H1 (cell line): ENCODE measurements around the gene TCF7L2. TPM values are rescaled to one million over a fixed set of nuclear protein-coding genes. Genes with fewer than 3 reads are reported as not detected.

Experiments used
- CHD2 ChIP-seq: IDR thresholded peaks from 2 replicates; pipeline ENCODE4 v1.6.1; 2012; ENCODE audit warnings: low read length, improper control_type of control experiment
- CHD7 ChIP-seq: fragments of 300-600 bp; sonication (generic); IDR thresholded peaks from 2 replicates; pipeline ENCODE4 v1.7.1; 2012; ENCODE audit warnings: low read length, moderate library complexity, mild to moderate bottlenecking, inconsistent platforms; ENCODE audit not compliant: insufficient replicate concordance
- KDM1A ChIP-seq: fragments of 200-600, 300-600 bp; sonication (generic); IDR thresholded peaks from 2 replicates; pipeline ENCODE4 v1.7.1; 2016; ENCODE audit warnings: mild to moderate bottlenecking, low read length, borderline replicate concordance
- RFX5 ChIP-seq: IDR thresholded peaks from 2 replicates; pipeline ENCODE4 v1.6.1; 2011; ENCODE audit warnings: low read depth, low read length, improper control_type of control experiment, borderline replicate concordance
- polyA plus RNA-seq, 7 experiments: library from polyadenylated mRNA; depleted of rRNA in 3 of 7; stranded (reverse) in 5 of 7; unstranded in 2 of 7; fragments of >200 nt in 5 of 7; fragments of 200-250 nt in 2 of 7; gene quantifications; 1 replicate in 5 of 7; 2 replicates in 1 of 7; 4 replicates in 1 of 7; pipeline versions ENCODE4 v1.2.1 to v1.2.3, GENCODE V29; 2011 to 2013; ENCODE audit warnings: missing spikeins in 2 of 7, mixed read lengths in 2 of 7
- total RNA-seq: library from RNA; stranded (reverse); fragmentation: NEBNext Ultra II Directional; extraction: Animal tissue kit (Norgen Biotek cat#: 25700); gene quantifications from 2 replicates; pipeline ENCODE4 v1.2.1, GENCODE V29; 2021
- TF ChIP-seq, protein P1 (sequence below): IDR thresholded peaks from 2 replicates; pipeline ENCODE4 v1.6.1; 2012; ENCODE audit warnings: inconsistent platforms
- TF ChIP-seq, protein P2 (sequence below): IDR thresholded peaks from 2 replicates; pipeline ENCODE4 v1.6.1; 2011; ENCODE audit warnings: low read length, improper control_type of control experiment

Gene TCF7L2
- total and polyA plus RNA-seq, 2 of the 8 experiments (the other 6 are each of a cell fraction or from before 2014, with no cell fraction given), result 33.9 to 67.3 TPM

GRCh38 chr10:113094114-113094486 is 144.1 kb downstream of the TCF7L2 start (continued):
- TF ChIP-seq, protein P1, sequence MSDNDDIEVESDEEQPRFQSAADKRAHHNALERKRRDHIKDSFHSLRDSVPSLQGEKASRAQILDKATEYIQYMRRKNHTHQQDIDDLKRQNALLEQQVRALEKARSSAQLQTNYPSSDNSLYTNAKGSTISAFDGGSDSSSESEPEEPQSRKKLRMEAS, result no peak
- TF ChIP-seq, protein P2, sequence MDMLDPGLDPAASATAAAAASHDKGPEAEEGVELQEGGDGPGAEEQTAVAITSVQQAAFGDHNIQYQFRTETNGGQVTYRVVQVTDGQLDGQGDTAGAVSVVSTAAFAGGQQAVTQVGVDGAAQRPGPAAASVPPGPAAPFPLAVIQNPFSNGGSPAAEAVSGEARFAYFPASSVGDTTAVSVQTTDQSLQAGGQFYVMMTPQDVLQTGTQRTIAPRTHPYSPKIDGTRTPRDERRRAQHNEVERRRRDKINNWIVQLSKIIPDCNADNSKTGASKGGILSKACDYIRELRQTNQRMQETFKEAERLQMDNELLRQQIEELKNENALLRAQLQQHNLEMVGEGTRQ, result no peak
- TF ChIP-seq KDM1A (no peak), CHD7 (no peak), CHD2 (no peak), RFX5 (no peak)
